ENCODE measurements around the gene PRSS38. TPM values are rescaled to one million over a fixed set of nuclear protein-coding genes. Genes with fewer than 3 reads are reported as not detected.

PRSS38 gene
- total RNA-seq, 2 experiments from 2014 or later, result not detected

- Histone ChIP-seq H3K4me3 (ENCODE audit: low read length) (no peak overlapping the region), H3K9me3 (ENCODE audit: control insufficient read depth in 1 of 2, insufficient read depth in 1 of 2, low read length in 2 of 2) (no peaks in the 10 kb centered on the region), H3K27me3 (ENCODE audit: control insufficient read depth in 1 of 2, insufficient read depth in 2 of 2, low read length in 2 of 2) (peaks cover 0 to 10% of the 10 kb centered on the region in 2 experiments), H3K27ac (ENCODE audit: low read depth in 1 of 2, low read length in 2 of 2) (no peak overlapping the region), H3K36me3 (ENCODE audit: insufficient read depth, low read length) (no peaks in the 10 kb centered on the region), H3K4me1 (ENCODE audit: insufficient read depth, low read length) (no peaks in the 10 kb centered on the region)
- Mint-ChIP-seq H3K27ac (no peak overlapping the region), H3K27me3 (peaks cover 14% of the 10 kb centered on the region), H3K4me1 (ENCODE audit: low read depth) (peaks cover 9% of the 10 kb centered on the region), H3K4me3 (no peak overlapping the region), H3K9me3 (peaks cover 4% of the 10 kb centered on the region), H3K36me3 (ENCODE audit: low read depth) (no peaks in the 10 kb centered on the region)
- intact Hi-C loops (cut with DNase I, micrococcal nuclease), result no loop called here
- ATAC-seq (ENCODE audit: poor library complexity), result no peak
- no peak for DNase-seq
- ChIA-PET CTCF (no interaction called here), POLR2A (no interaction called here)
- TF ChIP-seq CTCF (IDR thresholded peaks at IDR 0.05), result no peak
Observed at GRCh38 chr1:227805606-227806197, 9.8 kb upstream of the PRSS38 start.

- Mint-ChIP-seq H3K27ac (no peak overlapping the region), H3K36me3 (ENCODE audit: low read depth) (peaks cover 10% of the 10 kb centered on the region), H3K9me3 (peaks cover 7% of the 10 kb centered on the region), H3K4me3 (no peak overlapping the region), H3K4me1 (ENCODE audit: low read depth) (peaks cover 9% of the 10 kb centered on the region), H3K27me3 (peaks cover 10% of the 10 kb centered on the region)
- H3K27ac ChIP-seq (ENCODE audit: low read depth in 1 of 2, low read length in 2 of 2), result no peak overlapping the region
- no peak overlapping the region for H3K4me3 ChIP-seq (ENCODE audit: low read length)
- DNase-seq, result no peak
- peaks cover 0 to 10% of the 10 kb centered on the region in 2 experiments for H3K27me3 ChIP-seq (ENCODE audit: control insufficient read depth in 1 of 2, insufficient read depth in 2 of 2, low read length in 2 of 2)
- H3K36me3 ChIP-seq (ENCODE audit: insufficient read depth, low read length), result no peaks in the 10 kb centered on the region
- no peak for ATAC-seq (ENCODE audit: poor library complexity)
- ChIA-PET POLR2A (interaction anchor here (0.8 kb wide), 1 partner anchor 21 kb away, joined by 4 read pairs; no protein-coding TSS in a partner anchor), CTCF (no interaction called here)
- no peak for TF ChIP-seq CTCF (IDR thresholded peaks at IDR 0.05)
- peaks cover 1 to 2% of the 10 kb centered on the region in 2 experiments for H3K9me3 ChIP-seq (ENCODE audit: control insufficient read depth in 1 of 2, insufficient read depth in 1 of 2, low read length in 2 of 2)
- intact Hi-C loops (cut with DNase I, micrococcal nuclease), result no loop called here
- no peaks in the 10 kb centered on the region for H3K4me1 ChIP-seq (ENCODE audit: insufficient read depth, low read length)
Observed at GRCh38 chr1:227808566-227808965, 6.9 kb upstream of the PRSS38 start.

GRCh38 chr1:227809026-227809425 is 6.4 kb upstream of the PRSS38 start:
- POLR2A ChIA-PET, result no interaction called here
- H3K27me3 ChIP-seq (ENCODE audit: control insufficient read depth in 1 of 2, insufficient read depth in 2 of 2, low read length in 2 of 2), result peaks cover 0 to 10% of the 10 kb centered on the region in 2 experiments

More at GRCh38 chr1:227809026-227809425, 6.4 kb upstream of the PRSS38 start:
- H3K4me3 ChIP-seq (ENCODE audit: low read length), result no peak overlapping the region
- H3K4me3 Mint-ChIP-seq, result no peak overlapping the region
- no peaks in the 10 kb centered on the region for H3K36me3 ChIP-seq (ENCODE audit: insufficient read depth, low read length)
- DNase-seq (no peak), ATAC-seq (ENCODE audit: poor library complexity) (no peak)
- H3K4me1 ChIP-seq (ENCODE audit: insufficient read depth, low read length), result no peaks in the 10 kb centered on the region
- no peak overlapping the region for H3K27ac Mint-ChIP-seq
- peaks cover 10% of the 10 kb centered on the region for H3K27me3 Mint-ChIP-seq
- intact Hi-C loops (cut with DNase I, micrococcal nuclease), result no loop called here
- CTCF ChIA-PET, result no interaction called here
- peaks cover 6 to 7% of the 10 kb centered on the region in 2 experiments for H3K9me3 ChIP-seq (ENCODE audit: control insufficient read depth in 1 of 2, insufficient read depth in 1 of 2, low read length in 2 of 2)
- H3K4me1 Mint-ChIP-seq (ENCODE audit: low read depth), result peaks cover 9% of the 10 kb centered on the region
- peaks cover 6% of the 10 kb centered on the region for H3K9me3 Mint-ChIP-seq
- no peak for TF ChIP-seq CTCF (IDR thresholded peaks at IDR 0.05)
- H3K27ac ChIP-seq (ENCODE audit: low read depth in 1 of 2, low read length in 2 of 2), result no peak overlapping the region
- H3K36me3 Mint-ChIP-seq (ENCODE audit: low read depth), result peaks cover 10% of the 10 kb centered on the region

All from CD4-positive, alpha-beta T cell (primary cell).